Measurements from ENCODE around the gene TFDP2. TPM values are rescaled to one million over a fixed set of nuclear protein-coding genes. Genes with fewer than 3 reads are reported as not detected.

TFDP2 gene
- total RNA-seq, 2 donors from 2014 or later: 102 to 128 TPM

- no peaks in the 10 kb centered on the region for H3K9me3 ChIP-seq
- WGBS: 85% methylated on average over 5 of the region's 5 CpGs
- H3K4me3 ChIP-seq: no peak overlapping the region
- no peak overlapping the region for H3K27ac ChIP-seq
- H3K36me3 ChIP-seq: no peaks in the 10 kb centered on the region
- DNase-seq (ENCODE audit: low spot score): no peak
- H3K4me1 ChIP-seq (replicated peaks): no peaks in the 10 kb centered on the region
- intact Hi-C loops (cut with DNase I): no loop called here
- no peaks in the 10 kb centered on the region for H3K27me3 ChIP-seq (replicated peaks; ENCODE audit: insufficient read depth)
- TF ChIP-seq POLR2AphosphoS5 (IDR thresholded peaks at IDR 0.05): no peak
- TF ChIP-seq POLR2A (IDR thresholded peaks at IDR 0.05): no peak
- TF ChIP-seq CTCF (IDR thresholded peaks at IDR 0.05): no peak
Observed at GRCh38 chr3:142088522-142088921, 60.8 kb downstream of the TFDP2 start.

- no peaks in the 10 kb centered on the region for H3K4me1 ChIP-seq (replicated peaks)
- H3K9me3 ChIP-seq: no peaks in the 10 kb centered on the region
- TF ChIP-seq CTCF (IDR thresholded peaks at IDR 0.05) (no peak), POLR2AphosphoS5 (IDR thresholded peaks at IDR 0.05) (no peak), POLR2A (IDR thresholded peaks at IDR 0.05) (no peak)
- no peaks in the 10 kb centered on the region for H3K36me3 ChIP-seq
- no peak overlapping the region for H3K4me3 ChIP-seq
- no peak for DNase-seq (ENCODE audit: low spot score)
- no peaks in the 10 kb centered on the region for H3K27me3 ChIP-seq (replicated peaks; ENCODE audit: insufficient read depth)
- H3K27ac ChIP-seq: no peak overlapping the region
- intact Hi-C loops (cut with DNase I): no loop called here
- WGBS: 85% methylated on average over 1 of the region's 1 CpG
Observed at GRCh38 chr3:142087676-142088075, 61.7 kb downstream of the TFDP2 start.

- 68% methylated on average over 2 of the region's 2 CpGs for WGBS
- Histone ChIP-seq H3K4me3 (no peak overlapping the region), H3K4me1 (replicated peaks) (no peaks in the 10 kb centered on the region), H3K27me3 (replicated peaks; ENCODE audit: insufficient read depth) (no peaks in the 10 kb centered on the region), H3K36me3 (no peaks in the 10 kb centered on the region), H3K9me3 (no peaks in the 10 kb centered on the region), H3K27ac (no peak overlapping the region)
- no peak for TF ChIP-seq POLR2AphosphoS5 (IDR thresholded peaks at IDR 0.05)
- TF ChIP-seq CTCF (IDR thresholded peaks at IDR 0.05): no peak
- TF ChIP-seq POLR2A (IDR thresholded peaks at IDR 0.05): no peak
- intact Hi-C loops (cut with DNase I): no loop called here
- no peak for DNase-seq (ENCODE audit: low spot score)
Observed at GRCh38 chr3:142086581-142087090, 62.7 kb downstream of the TFDP2 start.

GRCh38 chr3:142081178-142081577 is 68.2 kb downstream of the TFDP2 start:
- no peaks in the 10 kb centered on the region for H3K27me3 ChIP-seq (replicated peaks; ENCODE audit: insufficient read depth)
- no peaks in the 10 kb centered on the region for H3K4me1 ChIP-seq (replicated peaks)
- H3K36me3 ChIP-seq: no peaks in the 10 kb centered on the region
- no peaks in the 10 kb centered on the region for H3K9me3 ChIP-seq
- H3K27ac ChIP-seq: no peak overlapping the region
- intact Hi-C loops (cut with DNase I): no loop called here
- no peak overlapping the region for H3K4me3 ChIP-seq
- TF ChIP-seq POLR2AphosphoS5 (IDR thresholded peaks at IDR 0.05) (no peak), POLR2A (IDR thresholded peaks at IDR 0.05) (no peak), CTCF (IDR thresholded peaks at IDR 0.05) (no peak)
- no peak for DNase-seq (ENCODE audit: low spot score)

GRCh38 chr3:142077859-142078500 is 71.4 kb downstream of the TFDP2 start:
- H3K27me3 ChIP-seq (replicated peaks; ENCODE audit: insufficient read depth): no peaks in the 10 kb centered on the region
- H3K36me3 ChIP-seq: no peaks in the 10 kb centered on the region
- H3K9me3 ChIP-seq: no peaks in the 10 kb centered on the region
- no peak overlapping the region for H3K4me3 ChIP-seq
- WGBS: 97% methylated on average over 4 of the region's 4 CpGs
- intact Hi-C loops (cut with DNase I): no loop called here
- no peak overlapping the region for H3K27ac ChIP-seq
- no peaks in the 10 kb centered on the region for H3K4me1 ChIP-seq (replicated peaks)
- DNase-seq (ENCODE audit: low spot score): no peak
- TF ChIP-seq POLR2A (IDR thresholded peaks at IDR 0.05) (no peak), POLR2AphosphoS5 (IDR thresholded peaks at IDR 0.05) (no peak), CTCF (IDR thresholded peaks at IDR 0.05) (no peak)
